NCI-H524 treated with DMSO at 0.1 percent for 48 hours (cell line): ENCODE measurements around the gene ITGB1.
"Not testable (repeated sequence)": the region's sequence is repeated elsewhere in the genome, so short reads cannot be mapped to it uniquely, and the experiment has no call there.

Experiments used
- DNase-seq: peaks from one replicate; lab custom pipeline; 2025; lab: John Stamatoyannopoulos, UW

Gene ITGB1

GRCh38 chr10:32958085-32959005 is at the start of gene ITGB1:
TSS of gene ITGB1 (minus strand) at chr10:32958230. CDS start at chr10:32935558, 22,672 bp downstream.
- peak; percentile 8 for DNase-seq

- no peak for DNase-seq
These were observed 48.4 kb upstream of the ITGB1 start for GRCh38 chr10:33006342-33006887.

DNA sequence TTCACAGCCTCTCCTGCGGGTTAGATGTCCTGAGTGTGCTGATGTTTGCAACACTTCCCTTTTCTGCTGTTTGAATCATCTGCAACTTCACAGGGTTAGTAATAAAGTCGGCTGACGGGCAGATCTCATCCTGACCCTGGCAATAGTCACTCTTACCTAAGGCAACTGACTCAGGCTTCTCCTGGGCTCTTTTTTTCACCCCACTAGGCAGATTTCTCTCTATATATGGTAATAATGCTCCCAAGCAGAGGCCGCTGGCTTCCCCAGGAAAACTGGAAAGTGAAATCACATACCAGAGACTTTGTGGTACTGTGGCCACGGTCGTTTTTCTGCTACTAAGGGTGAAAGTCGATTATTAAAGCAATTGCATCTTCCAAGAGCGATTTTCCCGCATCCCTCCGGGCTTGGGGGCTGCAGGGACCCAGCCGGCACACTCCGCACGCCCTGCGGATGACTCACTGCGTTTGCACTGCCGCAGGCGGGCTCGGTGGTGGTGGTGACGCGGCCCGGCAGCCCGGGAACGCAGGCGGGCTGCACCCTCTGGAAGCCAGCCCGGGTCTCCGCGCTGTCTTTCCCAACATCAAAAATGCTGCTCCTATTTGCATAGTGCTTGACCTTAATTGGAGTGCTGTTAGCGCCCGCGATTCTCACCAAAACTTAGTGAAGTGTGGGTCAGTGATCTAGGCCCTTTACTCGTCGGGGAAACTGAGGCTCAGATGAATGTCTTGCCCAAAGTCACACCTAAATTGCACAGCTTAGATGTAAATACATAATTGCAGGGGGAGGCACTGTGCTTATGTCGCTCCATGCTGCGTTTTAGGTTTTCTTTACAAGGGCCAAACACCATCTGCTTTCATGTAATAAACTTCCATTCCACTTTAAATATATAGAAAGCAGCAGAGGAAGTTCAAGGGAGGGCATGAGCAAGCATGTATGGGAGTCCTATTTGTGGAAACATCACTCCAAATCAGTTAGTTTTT is 47.6 kb upstream of the ITGB1 start:
- no peak for DNase-seq

- no peak for DNase-seq
These were observed 44.0 kb upstream of the ITGB1 start for GRCh38 chr10:33001908-33002492.

- DNase-seq, result not testable (repeated sequence)
These were observed 40.1 kb upstream of the ITGB1 start for GRCh38 chr10:32998060-32998581.

DNA sequence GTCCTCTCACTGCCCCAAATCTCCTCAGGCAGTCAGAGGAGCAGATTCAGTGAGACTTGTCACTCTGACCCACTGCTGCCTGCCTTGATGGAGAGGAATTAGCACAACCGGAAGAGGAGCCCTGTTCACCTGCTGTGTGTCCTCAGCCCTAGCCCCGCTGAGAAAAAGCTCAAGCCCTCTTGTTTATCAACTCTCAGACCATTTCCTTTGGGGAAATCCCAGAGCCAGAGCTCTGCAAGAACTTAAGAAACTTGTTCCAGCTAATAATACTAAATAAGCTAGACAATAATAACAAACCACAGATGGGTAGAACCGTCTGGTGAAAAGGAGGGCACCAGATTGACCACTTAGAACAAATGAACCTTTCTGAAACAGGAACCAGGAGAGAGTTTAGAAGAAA is 37.7 kb upstream of the ITGB1 start:
- no peak for DNase-seq

GRCh38 chr10:32995066-32995622 is 37.1 kb upstream of the ITGB1 start:
- no peak for DNase-seq

DNA sequence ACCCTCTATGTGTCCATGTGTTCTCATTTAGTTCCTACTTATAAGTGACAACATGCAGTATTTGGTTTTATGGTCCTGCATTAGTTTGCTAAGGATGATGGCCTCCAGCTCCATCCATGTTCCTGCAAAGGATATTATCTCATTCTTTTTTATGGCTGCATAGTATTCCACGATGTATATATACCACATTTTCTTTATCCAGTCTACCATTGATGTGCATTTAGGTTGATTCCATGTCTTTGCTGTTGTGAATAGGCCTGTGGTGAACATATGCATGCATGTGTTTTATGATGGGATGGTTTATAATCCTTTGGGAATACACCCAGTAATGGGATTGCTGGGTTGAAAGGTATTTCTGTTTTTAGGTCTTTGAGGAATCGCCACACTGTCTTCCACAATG is 36.6 kb upstream of the ITGB1 start:
- not testable (repeated sequence) for DNase-seq

GRCh38 chr10:32992310-32992709 is 34.3 kb upstream of the ITGB1 start:
- DNase-seq, result not testable (repeated sequence)

DNA sequence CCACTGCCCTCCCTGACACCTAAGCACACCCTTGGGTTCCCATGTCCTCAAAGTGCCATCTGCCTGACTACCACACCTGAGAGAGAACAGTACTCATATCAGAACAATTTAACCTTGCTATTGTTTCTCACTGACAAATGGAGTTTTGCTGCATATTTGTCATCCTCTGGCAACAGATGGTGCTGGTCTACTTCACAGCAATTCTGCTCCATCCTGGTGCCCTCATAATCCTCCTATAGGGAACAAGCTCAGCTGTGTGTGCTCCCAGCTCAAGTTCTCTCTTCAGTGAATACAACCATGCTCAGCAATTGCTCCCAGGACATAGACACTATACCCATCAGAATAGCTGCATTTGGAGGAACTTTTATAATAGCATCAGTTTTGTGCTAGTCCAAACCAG is 32.8 kb upstream of the ITGB1 start:
- no peak for DNase-seq

DNA sequence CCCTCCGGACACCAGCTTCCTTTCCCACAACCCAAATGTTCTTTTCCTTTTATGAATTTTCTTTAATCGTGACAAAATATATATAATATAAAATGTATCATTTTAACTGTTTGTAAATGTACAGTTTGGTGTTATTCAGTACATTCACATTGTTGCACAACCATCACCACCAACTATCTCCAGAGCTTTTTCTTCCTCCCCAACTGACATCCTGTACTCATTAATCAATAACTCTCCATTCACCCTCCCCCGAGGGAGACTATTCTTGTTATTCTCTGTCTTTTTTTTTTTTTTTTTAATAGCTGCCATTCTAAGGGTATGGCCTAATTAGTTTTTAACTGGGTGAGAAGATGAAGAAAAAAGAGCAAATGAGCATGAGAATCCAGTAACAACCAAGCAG is 30.6 kb upstream of the ITGB1 start:
- DNase-seq, result no peak

DNA sequence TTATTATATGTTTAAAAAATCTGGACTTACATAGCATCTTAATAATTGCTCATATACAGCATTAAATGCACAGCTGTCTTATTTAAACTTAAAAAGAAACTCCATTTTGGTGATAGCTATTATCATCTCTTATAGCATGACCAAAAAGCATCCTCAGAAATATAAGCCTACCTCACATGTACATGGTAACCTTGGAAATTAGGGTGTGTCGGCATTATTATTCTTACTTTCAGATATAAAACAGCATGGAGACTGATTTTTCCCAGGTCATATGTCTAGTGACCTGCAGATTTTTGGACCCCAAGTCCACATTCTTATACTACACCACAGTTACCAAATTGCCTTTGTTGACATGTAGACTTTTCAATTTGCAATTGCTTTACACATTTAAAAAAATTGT is 29.1 kb upstream of the ITGB1 start:
- DNase-seq, result no peak

GRCh38 chr10:32985775-32986350 is 27.8 kb upstream of the ITGB1 start:
- DNase-seq, result no peak

DNA sequence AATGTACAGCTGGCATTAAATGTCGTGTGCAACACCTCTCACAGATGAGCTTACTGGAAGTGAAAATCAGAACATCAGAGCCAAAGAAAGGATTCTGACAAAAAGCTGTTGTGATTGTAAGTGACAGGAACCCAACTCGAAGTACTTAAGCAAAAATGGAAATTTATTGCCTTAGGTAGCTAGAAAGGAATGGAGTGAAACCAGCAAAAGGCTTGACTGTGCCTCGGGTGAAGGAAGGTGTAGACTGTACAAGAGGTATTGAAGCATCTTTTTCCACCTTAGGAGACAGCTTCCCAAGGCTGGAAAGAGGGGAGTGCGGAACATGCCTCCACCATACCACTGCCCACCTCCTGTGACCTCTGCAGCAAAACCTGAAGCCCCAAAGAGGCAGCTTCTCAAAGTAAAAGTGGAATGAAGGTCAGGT is 27.3 kb upstream of the ITGB1 start:
- no peak for DNase-seq

GRCh38 chr10:32984003-32984600 is 26.1 kb upstream of the ITGB1 start:
- DNase-seq, result no peak

DNA sequence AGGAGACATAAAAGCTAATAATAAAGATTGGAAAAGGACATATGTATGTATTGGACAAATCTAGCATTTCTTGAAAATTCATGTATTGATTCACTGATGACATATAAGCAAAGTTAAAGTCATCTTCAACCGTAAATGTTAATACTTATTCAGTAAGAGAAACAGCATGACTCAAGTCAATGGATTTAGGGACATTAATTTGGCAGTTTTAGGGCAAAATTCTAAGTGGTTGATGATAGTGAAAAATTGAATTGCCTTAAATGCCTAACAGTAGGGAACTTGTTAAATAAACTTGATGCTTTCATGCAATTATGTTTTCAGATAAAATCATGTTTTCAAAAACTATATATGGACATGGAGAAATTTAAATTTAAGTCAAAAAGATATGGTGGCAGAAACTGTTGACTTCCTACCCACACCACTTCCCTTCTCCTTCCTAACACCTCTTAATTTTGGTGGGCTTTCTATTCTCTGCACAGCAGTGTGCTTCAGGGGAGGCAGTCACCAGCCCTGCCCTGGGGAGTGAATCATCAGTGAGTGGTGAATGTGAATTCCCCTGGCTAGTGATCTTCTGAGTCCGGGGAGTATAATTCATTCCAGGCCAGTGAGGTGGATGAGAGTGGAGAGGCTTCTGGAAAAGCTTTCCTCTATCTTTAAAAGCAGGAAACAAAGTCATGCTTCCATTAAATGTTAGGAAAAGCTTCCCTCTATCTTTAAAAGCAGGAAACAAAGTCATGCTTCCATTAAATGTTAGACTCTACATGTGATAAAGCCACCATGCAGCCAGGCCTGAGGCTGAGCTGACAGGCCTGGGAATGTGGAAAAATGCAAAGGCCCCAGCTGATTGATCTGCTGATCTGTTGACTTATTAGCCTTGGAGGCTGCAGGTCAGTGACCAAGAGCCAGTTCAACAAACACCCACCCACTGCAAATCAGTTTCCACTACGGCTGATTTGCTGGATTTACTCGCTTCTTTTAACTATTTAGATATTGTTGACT is 25.2 kb upstream of the ITGB1 start:
- DNase-seq, result no peak

DNA sequence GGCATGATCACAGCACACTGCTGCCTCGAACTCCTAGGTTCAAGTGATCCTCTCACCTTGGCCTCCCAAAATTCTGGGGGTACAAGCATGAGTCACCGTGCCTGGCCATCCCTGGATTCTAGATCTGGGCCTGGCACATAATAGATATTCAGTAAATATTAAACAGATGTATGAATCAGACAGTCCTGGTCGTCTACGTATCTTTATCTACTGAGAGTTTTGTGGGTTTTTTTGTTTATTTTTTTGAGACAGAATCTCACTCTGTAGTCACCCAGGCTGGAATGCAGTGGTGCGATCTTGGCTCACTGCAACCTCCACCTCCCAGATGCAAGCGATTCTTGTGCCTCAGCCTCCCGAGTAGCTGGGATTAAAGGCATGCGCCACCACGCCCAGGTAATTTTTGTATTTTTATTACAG is 24.3 kb upstream of the ITGB1 start:
- no peak for DNase-seq

GRCh38 chr10:32981760-32982159 is 23.7 kb upstream of the ITGB1 start:
- DNase-seq, result no peak
